GM21576 (cell line): Measurements from ENCODE around the gene RNASEH2C.
"Not testable (repeated sequence)": the region's sequence is repeated elsewhere in the genome, so short reads cannot be mapped to it uniquely, and the experiment has no call there.

Experiments
- ATAC-seq: cut with Tn5 transposase; IDR thresholded peaks from one replicate; pipeline ENCODE4 v1.9.1; 2021; ENCODE audit warnings: mild to moderate bottlenecking, moderate library complexity; ENCODE audit not compliant: unreplicated experiment

RNASEH2C gene

DNA sequence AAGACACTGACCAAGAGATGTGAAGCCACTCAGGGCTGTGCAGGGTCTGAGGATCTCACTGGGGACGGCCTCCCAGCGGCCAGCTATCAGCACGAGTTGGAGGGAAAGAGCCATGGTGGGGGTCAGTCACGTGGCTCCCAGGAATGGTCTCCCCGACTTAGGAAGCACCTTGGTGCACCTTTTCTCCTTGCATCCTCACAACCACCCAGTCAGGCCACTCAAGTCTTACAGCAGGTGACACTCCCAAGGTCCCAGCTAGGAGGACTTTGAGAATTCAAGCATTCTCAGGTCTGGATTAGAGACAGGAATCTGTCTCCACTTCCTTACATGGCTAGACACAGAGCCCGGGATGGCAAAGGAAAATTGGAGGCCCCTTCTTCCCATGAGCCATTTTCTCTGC, 2.7 kb downstream of the RNASEH2C start:
- ATAC-seq = no peak

DNA sequence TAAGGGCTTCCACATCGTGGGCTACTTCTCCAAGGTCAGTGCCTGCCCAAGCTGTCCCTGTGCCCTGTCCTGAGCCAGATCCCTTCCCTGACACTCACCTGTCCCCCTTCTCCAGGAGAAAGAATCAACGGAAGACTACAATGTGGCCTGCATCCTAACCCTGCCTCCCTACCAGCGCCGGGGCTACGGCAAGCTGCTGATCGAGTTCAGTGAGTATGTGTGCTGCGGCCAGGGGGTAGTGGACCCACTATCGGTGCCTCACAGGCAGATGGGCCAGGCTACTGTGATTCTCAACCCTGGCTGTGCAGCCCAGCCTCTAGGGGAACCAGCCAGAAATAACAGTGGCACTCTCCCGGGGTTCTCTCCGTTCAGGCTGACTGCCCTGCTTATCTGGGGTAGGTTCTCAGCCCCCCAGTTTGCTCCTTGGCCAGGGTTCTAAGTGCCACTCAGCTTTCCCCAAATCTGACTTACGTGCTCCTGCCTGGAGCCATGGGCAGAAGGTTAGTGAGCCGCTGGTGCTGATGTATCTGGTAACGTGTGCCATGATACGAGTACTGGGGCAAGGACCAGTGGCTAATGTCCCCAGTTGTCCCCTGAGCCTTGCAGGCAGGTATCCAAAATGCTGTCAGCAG, 3.7 kb downstream of the RNASEH2C start:
- no peak for ATAC-seq

DNA sequence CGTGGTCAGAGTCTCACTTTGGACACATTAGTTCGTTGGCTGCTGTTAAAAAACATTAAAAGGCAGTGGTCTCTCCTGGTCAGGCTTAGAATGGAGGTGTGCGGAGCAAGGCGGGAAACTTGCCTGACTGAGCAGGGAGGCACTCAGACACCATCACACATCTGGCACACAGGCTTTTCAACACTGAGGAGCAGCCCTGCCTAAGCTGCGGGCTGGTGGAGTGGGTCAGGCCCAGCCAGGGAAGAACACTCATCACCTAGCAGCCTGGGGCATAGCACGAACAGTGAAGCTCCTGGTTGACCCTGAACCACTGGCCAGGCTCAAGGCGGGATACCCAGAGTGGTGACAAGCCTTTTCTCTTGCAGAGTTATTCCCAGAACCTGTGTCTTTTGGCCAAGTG, 4.3 kb downstream of the RNASEH2C start:
- no peak for ATAC-seq

DNA sequence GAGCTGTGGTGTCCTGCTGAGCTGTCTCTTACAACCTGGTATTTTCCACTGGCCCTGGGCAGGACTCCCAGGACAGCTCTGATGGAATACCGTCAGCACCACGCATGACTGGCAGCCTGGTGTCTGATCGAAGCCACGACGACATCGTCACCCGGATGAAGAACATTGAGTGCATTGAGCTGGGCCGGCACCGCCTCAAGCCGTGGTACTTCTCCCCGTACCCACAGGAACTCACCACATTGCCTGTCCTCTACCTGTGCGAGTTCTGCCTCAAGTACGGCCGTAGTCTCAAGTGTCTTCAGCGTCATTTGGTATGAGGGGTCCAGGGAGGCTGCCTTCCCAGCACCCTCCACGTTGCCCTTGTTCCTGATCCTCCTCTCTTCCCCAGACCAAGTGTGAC, 6.2 kb downstream of the RNASEH2C start:
- no peak for ATAC-seq

DNA sequence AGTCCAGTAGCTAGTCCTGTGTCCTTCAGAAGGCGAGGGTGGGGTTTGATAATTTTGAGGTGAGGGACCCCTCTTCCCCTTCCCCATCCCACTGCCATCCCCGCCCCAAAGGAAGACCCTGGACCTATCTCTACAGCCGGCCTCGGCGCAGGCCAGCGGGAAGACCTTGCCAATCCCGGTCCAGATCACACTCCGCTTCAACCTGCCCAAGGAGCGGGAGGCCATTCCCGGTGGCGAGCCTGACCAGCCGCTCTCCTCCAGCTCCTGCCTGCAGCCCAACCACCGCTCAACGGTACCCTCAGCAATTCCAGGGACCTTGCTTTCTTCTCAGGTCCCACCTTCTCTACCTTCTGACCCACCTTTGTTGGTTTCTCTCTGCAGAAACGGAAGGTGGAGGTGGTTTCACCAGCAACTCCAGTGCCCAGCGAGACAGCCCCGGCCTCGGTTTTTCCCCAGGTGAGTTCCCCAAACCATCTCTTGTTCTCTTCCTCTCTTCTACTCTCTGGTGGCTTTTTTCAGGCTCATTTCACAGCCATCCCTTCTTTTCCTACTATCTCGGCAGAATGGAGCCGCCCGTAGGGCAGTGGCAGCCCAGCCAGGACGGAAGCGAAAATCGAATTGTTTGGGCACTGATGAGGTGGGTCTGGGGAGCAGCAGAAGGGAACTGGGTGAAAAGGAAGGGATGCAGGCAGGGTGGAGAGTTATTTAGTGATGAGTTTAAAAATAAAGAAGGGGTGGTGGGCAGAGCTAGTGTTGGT, 7.2 kb downstream of the RNASEH2C start:
- ATAC-seq = no peak

DNA sequence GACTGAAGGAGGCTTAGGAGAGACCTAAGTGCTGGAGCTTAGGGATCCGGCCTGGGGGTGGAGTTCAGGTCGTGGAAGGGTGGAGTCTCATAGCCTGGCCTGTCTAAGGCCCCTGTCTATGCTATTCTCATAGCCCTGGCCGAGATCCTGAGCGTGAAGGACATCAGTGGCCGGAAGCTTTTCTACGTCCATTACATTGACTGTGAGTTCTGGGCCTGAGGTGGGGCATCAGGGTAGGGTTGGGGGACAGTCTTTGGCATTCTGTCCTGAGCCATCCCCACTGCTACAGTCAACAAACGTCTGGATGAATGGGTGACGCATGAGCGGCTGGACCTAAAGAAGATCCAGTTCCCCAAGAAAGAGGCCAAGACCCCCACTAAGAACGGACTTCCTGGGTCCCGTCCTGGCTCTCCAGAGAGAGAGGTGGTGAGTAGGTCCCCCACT, 7.9 kb downstream of the RNASEH2C start:
- no peak for ATAC-seq

DNA sequence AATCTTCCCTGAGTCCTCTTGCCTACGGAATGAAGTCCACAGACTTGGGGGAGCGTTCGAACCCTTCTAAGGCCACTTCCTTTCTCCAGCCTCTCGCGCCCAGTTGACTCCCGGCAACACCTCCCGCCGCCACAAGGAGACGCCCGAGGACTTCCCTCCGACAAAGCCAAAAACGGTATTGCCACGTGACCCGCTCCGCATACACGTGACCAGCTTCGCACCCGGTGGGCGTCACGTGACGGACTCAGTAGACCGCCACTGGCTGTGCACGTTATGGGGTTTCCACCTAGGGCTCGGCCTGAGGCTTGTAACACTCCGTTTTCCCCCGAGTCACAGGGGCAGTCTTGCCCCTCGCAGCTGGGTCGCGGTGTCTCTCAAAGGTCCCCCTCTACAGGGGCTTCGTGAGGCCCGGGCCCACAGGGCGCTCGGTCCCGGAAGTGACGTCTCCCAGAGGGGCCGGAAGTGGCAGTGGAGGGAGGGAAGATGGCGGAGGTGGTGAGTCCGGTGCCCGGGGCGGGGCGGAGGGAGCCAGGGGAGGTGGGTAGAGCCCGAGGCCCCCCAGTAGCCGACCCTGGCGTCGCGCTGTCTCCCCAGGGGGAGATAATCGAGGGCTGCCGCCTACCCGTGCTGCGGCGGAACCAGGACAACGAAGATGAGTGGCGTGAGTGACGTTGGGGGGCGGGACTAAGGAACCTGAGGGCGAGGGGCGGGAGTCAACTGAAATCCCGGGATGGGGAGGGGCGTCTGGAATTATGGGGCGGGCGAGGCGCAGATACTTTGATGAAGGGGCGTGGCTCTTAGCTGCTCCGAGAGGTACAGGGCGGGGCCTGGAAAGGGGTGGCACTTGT, 8.6 kb downstream of the RNASEH2C start, which contains the start of gene KAT5:
KAT5 (plus strand) TSS at position 468 of the 848 bp plus-strand sequence; CDS start at position 484, 16 bp downstream.
- peak; percentile 69 for ATAC-seq

DNA sequence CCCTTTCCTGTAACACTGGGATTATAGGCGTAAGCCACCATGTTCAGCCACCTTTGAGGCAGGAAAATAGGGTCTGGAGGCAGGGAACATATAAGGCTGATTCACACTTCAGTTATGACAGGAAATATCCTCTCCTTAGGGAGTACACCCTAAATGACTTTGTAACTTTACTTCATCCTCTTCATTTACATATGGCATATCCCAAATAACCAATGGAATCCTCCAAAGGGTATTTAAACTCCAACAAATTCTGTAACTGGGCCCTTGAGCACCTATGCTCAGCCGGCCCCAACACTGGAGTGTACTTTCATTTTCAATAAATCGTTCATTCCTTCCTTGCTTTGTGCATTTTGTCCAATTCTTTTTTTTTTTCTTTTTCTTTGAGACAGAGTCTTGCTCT, 10.2 kb downstream of the RNASEH2C start:
- ATAC-seq = no peak

DNA sequence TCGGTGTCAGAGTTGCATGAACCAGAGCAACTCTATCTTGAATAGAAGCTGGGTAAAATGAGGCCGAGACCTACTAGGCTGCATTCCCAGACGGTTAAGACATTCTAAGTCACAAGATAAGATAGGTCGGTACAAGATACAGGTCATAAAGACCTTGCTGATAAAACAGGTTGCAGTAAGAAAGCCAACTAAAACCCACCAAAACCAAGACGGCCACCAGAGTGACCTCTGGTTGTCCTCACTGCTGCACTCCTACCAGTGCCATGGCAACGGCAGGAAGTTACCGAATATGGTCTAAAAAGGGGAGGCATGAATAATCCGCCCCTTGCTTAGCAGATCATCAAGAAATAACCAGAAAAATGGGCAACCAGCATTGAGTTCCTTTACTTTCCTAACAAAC, 10.9 kb downstream of the RNASEH2C start:
- ATAC-seq = no peak

DNA sequence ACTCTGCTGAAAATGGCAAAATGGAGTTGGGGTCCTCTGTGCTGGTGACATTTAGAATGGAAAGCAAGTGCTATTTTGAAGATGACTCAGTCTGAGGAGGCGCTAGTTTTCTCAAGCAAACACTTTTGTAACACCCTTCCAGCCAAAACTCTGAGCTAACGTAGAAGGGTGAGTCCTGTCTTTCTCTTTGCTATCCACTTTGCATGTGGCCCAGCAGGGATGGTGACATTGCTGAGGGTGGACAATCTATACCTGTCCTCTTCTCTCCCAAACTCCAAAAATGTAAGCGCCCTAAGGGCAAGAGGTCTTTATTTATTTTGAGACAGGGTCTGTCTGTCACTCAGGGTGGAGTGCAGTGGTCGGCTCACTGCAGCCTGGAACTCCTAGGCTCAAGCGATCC, 12.1 kb downstream of the RNASEH2C start:
- no peak for ATAC-seq

DNA sequence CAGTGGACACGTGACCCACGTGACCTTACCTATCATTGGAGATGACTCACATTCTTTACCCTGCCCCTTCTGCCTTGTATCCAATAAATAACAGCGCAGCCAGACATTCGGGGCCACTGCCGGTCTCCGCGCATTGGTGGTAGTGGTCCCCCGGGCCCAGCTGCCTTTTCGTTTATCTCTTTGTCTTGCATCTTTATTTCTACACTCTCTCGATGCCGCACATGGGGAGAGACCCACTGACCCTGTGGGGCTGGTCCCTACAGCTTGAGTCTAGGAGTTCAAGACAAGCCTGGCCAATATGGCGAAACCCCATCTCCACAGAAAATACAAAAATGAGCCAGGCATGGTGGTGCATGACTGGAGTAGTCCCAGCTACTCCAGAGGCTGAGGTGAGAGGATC, 13.6 kb downstream of the RNASEH2C start:
- not testable (repeated sequence) for ATAC-seq

DNA sequence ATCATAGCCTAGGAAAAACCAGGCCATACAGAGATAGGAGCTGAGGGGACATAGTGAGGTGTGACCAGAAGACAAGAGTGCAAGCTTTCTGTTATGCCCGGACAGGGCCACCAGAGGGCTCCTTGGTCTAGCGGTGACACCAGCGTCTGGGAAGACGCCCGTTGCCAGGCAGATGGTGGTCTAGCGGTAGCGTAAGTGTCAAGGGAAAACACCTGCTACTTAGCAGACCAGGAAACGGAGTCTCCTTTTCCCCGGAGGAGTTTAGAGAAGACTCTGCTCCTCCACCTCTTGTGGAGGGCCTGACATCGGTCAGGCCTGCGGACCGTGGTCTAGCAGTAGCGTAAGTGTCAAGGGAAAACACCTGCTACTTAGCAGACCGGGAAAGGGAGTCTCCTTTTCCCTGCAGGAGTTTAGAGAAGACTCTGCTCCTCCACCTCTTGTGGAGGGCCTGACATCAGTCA, 14.3 kb downstream of the RNASEH2C start:
- ATAC-seq = not testable (repeated sequence)

DNA sequence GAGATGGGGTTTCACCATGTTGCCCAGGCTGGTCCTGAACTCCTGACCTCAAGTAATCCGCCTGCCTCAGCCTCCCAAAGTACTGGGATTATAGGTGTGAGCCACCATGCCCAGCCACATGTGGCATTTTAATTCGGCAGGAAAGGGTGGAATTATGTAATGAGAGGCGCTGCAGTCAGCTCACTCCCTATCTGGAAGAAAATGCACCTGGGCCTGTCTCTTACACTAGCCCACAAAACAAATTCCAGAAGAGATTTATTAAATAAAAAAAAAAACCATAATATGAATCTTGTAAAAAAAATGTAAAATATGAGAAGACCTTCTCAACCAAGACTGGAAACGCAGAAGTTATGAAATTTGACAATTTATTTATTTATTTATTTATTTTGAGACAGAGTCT, 16.8 kb downstream of the RNASEH2C start:
- no peak for ATAC-seq

DNA sequence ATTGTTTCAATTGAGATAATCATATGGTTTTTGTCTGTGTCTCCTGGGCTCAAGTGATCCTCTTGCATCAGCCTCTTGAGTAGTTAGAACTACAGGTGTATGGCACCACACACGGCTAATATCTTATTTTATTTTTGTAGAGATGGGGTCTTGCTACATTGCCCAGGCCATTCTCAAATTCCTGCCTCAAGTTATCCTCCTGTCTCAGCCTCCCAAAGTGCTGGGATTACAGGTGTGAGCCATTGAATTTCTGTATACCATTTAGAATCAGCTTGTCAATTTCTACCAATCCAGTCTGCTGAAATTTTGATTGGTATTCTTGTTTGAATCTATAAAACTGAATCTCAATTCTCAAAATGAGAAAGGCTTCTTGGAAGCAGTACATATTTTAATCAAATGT, 18.9 kb downstream of the RNASEH2C start:
- ATAC-seq = no peak

DNA sequence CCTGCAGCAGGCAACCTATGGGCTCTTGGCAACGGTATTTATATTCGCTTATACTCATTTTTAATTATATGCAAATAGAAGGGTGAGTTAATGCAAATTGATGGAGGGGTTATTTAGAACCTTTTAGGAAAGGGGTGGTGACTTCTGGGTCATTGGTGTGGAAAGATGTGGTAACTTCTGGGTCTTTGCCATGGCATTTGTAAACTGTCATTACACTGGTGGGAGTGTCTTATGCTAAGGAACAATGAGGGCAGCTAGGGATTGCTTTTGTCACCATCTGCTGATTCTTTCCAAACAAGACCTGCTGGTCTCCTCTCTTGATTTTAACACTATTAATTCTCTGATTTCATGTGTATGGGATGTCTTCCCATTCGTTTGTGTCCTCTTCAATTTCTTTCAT, 20.2 kb downstream of the RNASEH2C start:
- ATAC-seq = no peak

DNA sequence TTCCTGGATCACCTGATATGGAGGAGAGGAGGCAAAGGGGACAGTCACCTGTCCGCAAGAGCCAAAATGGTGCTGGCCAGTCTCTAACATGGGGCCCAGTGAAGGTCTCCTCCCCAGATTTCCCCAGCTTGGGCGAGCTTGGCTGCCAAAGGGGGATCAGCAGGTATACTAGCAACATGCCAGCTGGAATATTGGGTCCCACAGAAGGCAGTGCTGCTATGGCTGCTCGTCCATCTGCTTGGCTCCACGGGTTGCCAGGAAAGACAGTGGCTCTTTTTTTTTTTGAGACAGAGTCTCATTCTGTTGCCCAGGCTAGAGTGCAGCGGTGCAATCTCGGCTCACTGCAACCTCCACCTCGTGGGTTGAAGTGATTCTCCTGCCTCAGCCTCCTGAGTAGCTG, 21.3 kb downstream of the RNASEH2C start:
- ATAC-seq = no peak

DNA sequence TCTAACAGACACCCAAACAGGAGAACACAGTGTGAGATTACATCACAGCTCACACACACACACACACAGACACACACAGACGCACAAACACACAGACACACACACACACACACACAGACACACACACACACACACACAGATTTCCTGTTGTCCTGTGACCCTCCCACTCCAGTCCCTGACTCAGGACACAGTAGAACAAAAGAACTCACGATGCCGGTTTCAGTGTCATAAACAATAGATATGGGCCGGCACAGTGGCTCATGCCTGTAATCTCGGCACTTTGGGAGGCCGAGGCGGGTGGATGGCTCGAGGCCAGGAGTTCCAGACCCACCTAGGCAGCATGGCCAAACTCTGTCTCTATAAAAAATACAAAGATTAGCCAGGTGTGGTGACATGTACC, 22.4 kb downstream of the RNASEH2C start:
- ATAC-seq = no peak

DNA sequence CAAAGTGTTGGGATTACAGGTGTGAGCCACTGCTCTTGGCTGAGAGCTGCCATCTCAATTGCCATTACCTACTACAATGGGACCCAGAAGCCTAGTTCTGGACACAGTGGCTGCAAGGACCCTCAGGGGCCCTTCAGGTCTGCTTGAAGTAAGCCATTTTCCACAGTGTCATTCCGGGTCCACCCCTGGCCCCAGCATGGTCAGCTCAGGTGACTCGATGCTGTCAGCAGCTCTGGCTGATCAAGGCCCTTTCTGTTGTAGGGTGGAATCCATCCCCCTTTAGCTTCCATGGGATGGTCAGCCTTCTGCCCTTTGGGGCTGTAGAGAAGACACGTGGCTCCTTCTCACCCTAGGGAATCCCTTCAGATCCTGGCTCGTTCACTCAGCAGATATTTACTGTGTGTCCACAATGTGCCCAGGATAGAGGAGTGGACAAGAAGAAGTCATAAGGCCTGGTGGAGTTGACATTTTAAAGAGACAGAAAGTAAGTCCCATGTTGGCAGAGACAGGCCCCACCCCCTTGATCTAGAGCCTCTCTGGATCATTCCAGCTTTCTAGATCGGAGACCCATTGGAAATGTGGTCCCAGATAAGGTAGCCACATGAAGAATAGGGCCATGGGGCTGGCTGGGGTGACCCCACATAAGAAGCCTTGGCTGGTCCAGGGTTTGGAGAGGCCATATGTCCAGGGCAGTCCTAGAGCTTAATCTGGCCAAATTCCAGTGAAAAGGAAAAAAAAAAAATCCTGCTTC, 23.6 kb downstream of the RNASEH2C start:
- no peak for ATAC-seq

DNA sequence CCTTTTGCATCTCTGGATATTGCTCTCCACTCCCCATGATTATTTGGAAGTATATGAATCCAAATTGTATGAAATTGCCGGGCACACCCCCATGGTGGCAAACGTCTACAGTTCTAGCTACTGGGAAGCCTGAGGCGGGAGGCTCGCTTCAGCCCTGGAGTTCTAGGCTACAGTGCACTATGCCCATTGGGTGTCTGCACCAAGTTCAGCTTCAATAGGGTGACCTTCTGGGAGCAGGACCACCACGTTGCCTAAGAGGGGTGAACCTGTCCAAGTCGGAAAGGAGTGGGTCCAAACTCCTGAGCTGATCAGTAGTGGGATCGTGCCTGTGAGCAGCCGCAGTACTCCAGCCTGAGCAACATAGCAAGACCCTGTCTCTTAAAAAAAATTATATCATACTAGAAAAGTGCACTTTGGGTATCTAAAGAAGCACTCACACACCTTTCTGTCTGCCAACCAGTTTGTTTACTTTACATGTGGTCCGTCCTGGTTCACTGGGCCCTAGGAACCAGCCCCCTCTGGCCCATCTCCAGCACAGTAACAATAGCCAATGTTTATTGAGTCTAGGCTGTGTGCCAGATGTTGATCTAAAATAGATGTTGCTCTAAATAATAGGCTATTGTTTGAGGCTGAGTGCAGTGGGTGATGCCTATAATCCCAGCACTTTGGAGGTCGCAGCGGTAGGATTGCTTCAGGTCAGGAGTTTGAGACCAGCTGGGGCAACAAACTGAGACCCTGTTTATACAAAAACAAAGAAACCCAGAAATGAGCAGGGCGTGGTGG, 24.9 kb downstream of the RNASEH2C start:
- ATAC-seq = no peak

DNA sequence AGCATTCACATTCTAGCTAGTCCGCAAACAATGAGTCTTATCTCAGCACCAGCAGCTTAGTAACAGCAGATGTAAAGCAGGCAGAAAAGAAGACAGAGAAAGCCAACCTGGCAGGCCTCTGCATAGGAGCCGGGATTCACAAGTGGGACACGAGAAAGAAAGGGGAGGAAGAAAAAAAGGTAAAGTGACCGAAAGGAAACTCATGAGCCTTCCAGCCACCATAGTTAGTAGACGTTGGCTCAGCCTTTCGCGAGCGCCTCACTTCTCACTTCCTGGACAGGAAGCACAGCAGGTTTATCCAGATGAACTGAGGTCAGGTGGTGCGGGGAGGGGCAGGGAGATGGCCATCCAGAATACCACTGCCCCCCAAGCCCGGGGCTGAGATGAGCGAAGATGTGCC, 28.2 kb downstream of the RNASEH2C start:
- no peak for ATAC-seq
